ENCODE results near the gene PNMA8C.
"Not testable (repeated sequence)": the region's sequence is repeated elsewhere in the genome, so short reads cannot be mapped to it uniquely, and the experiment has no call there.

Gene PNMA8C

GRCh38 chr19:46448601-46449000 is 19.9 kb upstream of the PNMA8C start:
- no peak overlapping the region for H3K4me3 ChIP-seq (ENCODE audit: low read depth, low read length)
- no peak for TF ChIP-seq CTCF (IDR thresholded peaks at IDR 0.05; ENCODE audit: low read depth, low read length)

- no peak for TF ChIP-seq CTCF (IDR thresholded peaks at IDR 0.05; ENCODE audit: low read depth, low read length)
- no peak overlapping the region for H3K4me3 ChIP-seq (ENCODE audit: low read depth, low read length)
Observed at GRCh38 chr19:46447824-46448223, 19.1 kb upstream of the PNMA8C start.

DNA sequence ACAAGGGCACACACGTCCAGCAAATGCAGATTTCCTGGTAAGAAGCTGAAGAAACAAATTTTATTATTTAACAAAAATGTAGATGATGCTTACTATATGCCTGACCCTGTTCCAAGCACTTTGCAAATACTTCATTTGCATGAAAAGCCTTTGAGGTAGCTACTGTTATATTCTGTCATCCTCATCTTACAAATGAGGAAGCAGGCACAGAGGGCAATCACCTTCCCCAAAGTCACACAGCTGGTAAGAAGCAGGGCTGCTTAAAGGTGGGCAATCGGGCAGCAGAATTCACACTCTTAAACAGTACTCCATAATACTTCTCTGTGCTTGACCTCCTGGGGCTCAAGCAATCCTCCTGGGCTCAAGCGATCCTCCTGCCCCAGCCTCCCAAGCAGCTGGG is 18.3 kb upstream of the PNMA8C start:
- H3K4me3 ChIP-seq (ENCODE audit: low read depth, low read length) = no peak overlapping the region
- no peak for TF ChIP-seq CTCF (IDR thresholded peaks at IDR 0.05; ENCODE audit: low read depth, low read length)

- no peak overlapping the region for H3K4me3 ChIP-seq (ENCODE audit: low read depth, low read length)
- no peak for TF ChIP-seq CTCF (IDR thresholded peaks at IDR 0.05; ENCODE audit: low read depth, low read length)
Observed at GRCh38 chr19:46446021-46446420, 17.3 kb upstream of the PNMA8C start.

- no peak for TF ChIP-seq CTCF (IDR thresholded peaks at IDR 0.05; ENCODE audit: low read depth, low read length)
- H3K4me3 ChIP-seq (ENCODE audit: low read depth, low read length) = no peak overlapping the region
Observed at GRCh38 chr19:46442808-46443450, 14.2 kb upstream of the PNMA8C start.

- H3K4me3 ChIP-seq (ENCODE audit: low read depth, low read length) = no peak overlapping the region
- TF ChIP-seq CTCF (IDR thresholded peaks at IDR 0.05; ENCODE audit: low read depth, low read length) = no peak
Observed at GRCh38 chr19:46441866-46442265, 13.1 kb upstream of the PNMA8C start.

- not testable (repeated sequence) for H3K4me3 ChIP-seq (ENCODE audit: low read depth, low read length)
Observed at GRCh38 chr19:46435689-46436088, 7.0 kb upstream of the PNMA8C start.

- H3K4me3 ChIP-seq (ENCODE audit: low read depth, low read length) = no peak overlapping the region
- no peak for TF ChIP-seq CTCF (IDR thresholded peaks at IDR 0.05; ENCODE audit: low read depth, low read length)
Observed at GRCh38 chr19:46435009-46435408, 6.3 kb upstream of the PNMA8C start.

DNA sequence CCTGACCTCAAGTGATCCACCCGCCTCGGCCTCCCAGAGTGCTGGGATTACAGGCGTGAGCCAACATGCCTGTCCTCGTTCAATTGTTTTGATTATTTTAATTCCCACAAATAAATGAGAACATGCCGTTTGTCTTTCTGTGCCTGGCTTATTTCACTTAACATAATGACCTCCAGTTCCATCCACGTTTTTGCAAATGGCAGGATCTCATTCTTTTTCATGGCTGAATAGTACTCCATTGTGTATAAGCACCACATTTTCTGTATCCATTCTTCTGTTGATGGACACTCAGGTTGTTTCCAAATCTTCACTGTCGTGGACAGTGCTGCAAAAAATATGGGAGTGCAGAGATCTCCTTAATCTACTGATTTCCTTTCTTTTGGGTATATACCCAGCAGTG is 4.7 kb upstream of the PNMA8C start:
- not testable (repeated sequence) for H3K4me3 ChIP-seq (ENCODE audit: low read depth, low read length)

Data from WI38 (cell line).